Dedifferentiated amniotic fluid mesenchymal stem cell (primary cell): Measurements from ENCODE around the gene PRG3.
"Not testable (repeated sequence)": the region's sequence is repeated elsewhere in the genome, so short reads cannot be mapped to it uniquely, and the experiment has no call there.

Source experiments
- DNase-seq: peaks from one replicate; pipeline ENCODE4 v3.0.0-alpha.2; 2016; ENCODE audit errors: extremely low spot score

Gene PRG3

GRCh38 chr11:57408771-57409170 is 27.8 kb upstream of the PRG3 start:
- no peak for DNase-seq

GRCh38 chr11:57407941-57408475 is 27.1 kb upstream of the PRG3 start:
- no peak for DNase-seq

- no peak for DNase-seq
These were observed 26.3 kb upstream of the PRG3 start for GRCh38 chr11:57407010-57407920.

DNA sequence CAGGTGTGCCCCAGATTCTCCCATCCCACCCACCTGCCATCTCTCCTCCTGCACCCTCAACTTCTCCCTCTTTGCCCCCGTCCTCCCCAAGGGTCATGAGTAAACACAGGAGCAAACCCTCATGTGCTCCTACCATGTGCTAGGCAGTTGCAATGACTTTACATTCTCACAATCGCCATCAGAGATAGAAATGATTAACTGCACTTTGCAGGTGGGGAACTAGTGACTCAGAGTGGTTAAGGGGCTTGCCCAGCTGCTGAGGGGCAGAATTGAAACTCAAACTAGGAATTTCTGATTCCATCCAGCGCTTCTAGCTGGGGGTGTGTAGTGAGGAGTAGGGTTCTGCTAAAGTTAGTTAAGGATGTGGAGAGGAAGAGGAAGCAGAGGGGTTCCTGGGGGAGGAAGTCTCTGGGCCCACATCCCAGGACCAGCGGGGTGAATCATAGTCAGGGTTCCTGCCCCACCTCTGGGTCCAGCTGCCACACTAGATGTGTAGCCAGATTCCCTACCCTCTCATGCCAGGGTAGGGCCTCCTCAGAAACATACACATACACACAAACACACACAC is 25.5 kb upstream of the PRG3 start:
- DNase-seq, result no peak

GRCh38 chr11:57405271-57405860 is 24.4 kb upstream of the PRG3 start:
- no peak for DNase-seq

- no peak for DNase-seq
These were observed 22.8 kb upstream of the PRG3 start for GRCh38 chr11:57403802-57404147.

DNA sequence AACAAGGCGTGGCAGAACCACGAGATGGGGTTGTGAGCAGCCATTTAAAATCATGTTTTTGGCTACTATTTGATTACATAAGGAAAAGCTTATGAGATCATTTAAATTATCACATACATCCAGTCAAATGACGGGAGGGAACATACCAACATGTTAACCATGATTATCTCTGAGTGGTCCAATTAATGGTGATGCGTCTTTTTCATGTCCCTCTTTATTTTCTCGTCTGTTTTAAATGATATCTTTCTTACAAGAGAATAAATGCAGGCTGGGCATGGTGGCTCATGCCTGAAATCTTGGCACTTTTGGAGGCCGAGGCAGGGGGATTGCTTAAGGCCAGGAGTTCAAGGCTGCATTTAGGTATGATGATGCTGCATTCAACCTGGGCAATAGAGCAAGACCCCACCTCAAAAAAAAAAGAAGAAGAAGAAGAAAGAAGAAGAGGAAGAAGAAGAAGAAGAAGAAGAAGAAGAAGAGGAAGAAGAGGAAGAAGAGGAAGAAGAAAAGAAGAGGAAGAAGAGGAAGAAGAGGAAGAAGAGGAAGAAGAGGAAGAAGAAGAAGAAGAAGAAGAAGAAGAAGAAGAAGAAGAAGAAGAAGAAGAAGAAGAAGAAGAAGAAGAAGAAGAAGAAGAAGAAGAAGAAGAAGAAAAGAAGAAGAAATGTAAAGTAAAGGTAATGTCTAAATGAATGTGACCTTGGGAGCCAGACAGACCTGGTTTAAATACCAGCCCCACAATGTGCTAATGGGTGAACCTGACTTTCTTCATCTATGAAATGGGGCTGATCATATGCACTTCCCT is 22.3 kb upstream of the PRG3 start:
- DNase-seq, result not testable (repeated sequence)

DNA sequence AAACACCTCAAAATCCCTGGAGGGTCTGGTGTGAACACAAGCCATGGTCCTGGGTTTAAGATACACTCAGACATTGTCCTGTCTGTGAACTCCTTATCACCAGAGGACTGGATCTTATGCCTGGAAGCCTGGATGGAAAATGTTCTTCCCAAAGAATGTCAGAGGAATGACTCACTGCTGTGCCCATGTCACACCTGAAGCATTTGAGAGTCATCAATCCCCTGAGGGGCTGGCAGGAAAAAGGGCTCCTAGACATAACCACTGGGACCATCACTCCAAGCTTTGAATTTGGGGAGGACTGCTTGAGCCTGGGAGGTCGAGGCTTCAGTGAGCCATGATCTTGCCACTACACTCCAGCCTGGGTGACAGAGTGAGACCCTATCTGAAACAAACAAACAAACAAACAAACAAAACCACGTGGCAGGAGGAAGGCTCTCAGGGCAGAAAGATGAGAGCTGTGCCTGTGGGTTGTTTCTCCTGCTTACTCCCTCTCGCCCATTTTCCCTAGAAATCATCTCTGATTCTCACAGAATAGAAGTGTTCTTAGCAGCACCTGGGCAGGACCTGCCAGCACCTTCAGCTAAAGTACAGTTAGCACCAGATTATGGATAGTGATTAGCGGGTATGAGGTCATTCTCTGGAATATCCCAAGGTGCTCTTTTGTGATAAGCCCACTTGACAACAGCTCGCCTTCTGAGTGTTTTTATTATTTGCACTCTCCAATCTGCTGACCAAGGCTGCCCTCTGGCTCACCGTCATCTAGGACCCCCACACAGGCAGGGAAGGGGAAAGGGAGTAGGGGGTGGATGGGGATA is 21.4 kb upstream of the PRG3 start:
- DNase-seq, result no peak

DNA sequence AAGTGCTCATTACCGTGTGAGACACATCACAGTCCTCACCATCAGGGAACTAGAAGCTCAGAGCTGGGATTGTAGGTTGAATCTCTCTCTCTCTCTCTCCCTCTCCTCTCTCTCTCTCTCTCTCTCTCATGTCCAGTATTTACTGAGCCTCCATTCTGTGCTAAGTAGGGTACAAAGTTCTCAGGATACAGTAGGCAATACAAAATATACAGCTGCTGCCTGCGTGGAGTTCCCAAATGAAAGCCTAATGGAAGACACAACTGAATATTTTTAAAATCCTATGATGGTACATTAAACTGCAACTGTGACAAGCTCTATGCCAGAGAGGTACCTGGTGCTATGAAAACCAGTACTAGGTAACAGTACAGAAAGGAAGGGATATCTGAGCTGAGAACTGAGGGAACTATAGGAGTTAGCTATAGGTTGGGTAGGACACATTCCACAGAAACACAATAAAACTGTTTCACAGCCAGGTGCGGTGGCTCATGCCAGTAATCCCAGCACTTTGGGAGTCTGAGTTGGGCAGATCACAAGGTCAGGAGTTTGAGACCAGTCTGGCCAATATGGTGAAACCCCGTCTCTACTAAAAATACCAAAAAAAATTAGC is 19.1 kb upstream of the PRG3 start:
- no peak for DNase-seq

- DNase-seq, result no peak
These were observed 18.3 kb upstream of the PRG3 start for GRCh38 chr11:57399221-57399620.

- no peak for DNase-seq
These were observed 16.5 kb upstream of the PRG3 start for GRCh38 chr11:57397394-57397990.

GRCh38 chr11:57396744-57397143 is 15.8 kb upstream of the PRG3 start:
- no peak for DNase-seq

- no peak for DNase-seq
These were observed 15.1 kb upstream of the PRG3 start for GRCh38 chr11:57395905-57396623.

DNA sequence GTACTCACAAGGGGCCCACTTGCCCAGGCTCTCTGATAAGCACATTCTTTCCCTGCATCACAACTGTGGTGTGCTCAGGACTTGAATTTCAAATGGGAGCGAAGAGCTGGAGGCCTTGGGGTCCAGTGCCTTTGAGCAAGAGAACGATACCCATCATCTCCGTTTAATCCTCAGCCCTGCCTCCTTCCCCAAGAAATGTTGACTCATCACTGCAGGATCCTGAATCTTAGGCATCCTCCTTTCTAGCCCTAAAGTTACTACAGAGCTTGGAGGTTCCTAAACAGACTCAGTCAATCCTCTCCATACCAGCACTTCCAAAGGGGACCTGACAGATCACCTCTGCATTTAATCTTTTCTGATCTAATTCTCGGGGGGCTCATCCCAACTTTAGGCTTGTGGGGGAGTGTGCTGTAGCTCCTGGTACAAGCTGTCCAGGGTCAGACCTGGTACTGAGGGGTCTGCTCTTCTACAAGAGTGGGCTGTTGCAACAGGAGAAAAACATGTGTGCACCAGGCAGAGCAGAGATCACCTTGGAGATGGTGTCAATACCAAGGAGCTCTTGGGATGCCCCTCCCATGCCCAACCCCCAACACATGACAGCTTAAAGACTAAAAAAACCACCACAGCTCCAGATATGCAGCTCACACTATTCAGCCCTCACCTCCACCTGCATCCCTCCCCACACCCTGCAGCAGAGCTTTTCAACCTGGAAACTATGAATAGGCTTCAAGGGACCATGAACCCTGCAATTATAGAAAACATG is 13.4 kb upstream of the PRG3 start:
- no peak for DNase-seq

- DNase-seq, result no peak
These were observed 11.8 kb upstream of the PRG3 start for GRCh38 chr11:57392763-57393105.

- no peak for DNase-seq
These were observed 11.3 kb upstream of the PRG3 start for GRCh38 chr11:57392066-57392762.

- no peak for DNase-seq
These were observed 10.6 kb upstream of the PRG3 start for GRCh38 chr11:57391539-57391938.

GRCh38 chr11:57391111-57391510 is 10.2 kb upstream of the PRG3 start:
- DNase-seq, result no peak
